IMR-90 (cell line): Measurements from ENCODE around the gene PSEN1. TPM values are rescaled to one million over a fixed set of nuclear protein-coding genes. Genes with fewer than 3 reads are reported as not detected.

Experiments used
- ATAC-seq: fragments of 200-7000 bp; cut with Tn5 transposase; 2 replicates; pipeline ENCODE4 v1.9.1; 2020; ENCODE audit warnings: low read depth, mild to moderate bottlenecking, moderate library complexity
- BruUV-seq: library from RNA; stranded (reverse); fragments of 400-500 nt; replicated peaks from 2 replicates; lab custom pipeline; 2021; lab: Mats Ljungman, UMichigan
- CTCF ChIA-PET: fragments of 300-600 bp; formaldehyde crosslinking; extraction: SDS; loops from one replicate; lab custom pipeline; 2021; ENCODE audit warnings: antibody characterized with exemption; lab: Yijun Ruan, JAX
- POLR2A ChIA-PET: fragments of 300-600 bp; sonication (Branson Sonifier 250); formaldehyde crosslinking; loops from one replicate; lab custom pipeline; 2022; ENCODE audit warnings: antibody characterized with exemption; ENCODE audit not compliant: unreplicated experiment; lab: Charles Lee
- DNase-seq: peaks from one replicate; pipeline ENCODE4 v3.0.0; 2013
- H2AFZ ChIP-seq: replicated peaks from 2 replicates; pipeline ENCODE3; 2013; ENCODE audit warnings: low read length, mild to moderate bottlenecking; ENCODE audit not compliant: poor library complexity
- H2AK5ac ChIP-seq: 2 replicates; pipeline ENCODE4 v1.6.1; 2013; ENCODE audit warnings: low read depth, low read length, inconsistent platforms
- H2AK9ac ChIP-seq: replicated peaks from 2 replicates; pipeline ENCODE3; 2013; ENCODE audit warnings: mild to moderate bottlenecking, low read depth, low read length, moderate library complexity; ENCODE audit not compliant: poor library complexity
- H2BK120ac ChIP-seq: 2 replicates; pipeline ENCODE4 v1.6.1; 2013; ENCODE audit warnings: low read depth, low read length, inconsistent platforms
- H2BK15ac ChIP-seq: 3 replicates; pipeline ENCODE4 v1.6.1; 2013; ENCODE audit warnings: low read depth, low read length, inconsistent platforms
- H2BK20ac ChIP-seq: 2 replicates; pipeline ENCODE4 v1.6.1; 2013; ENCODE audit warnings: low read depth, mild to moderate bottlenecking, inconsistent platforms, low read length, moderate library complexity
- H2BK5ac ChIP-seq: 2 replicates; pipeline ENCODE4 v1.6.1; 2013; ENCODE audit warnings: mild to moderate bottlenecking, low read depth, low read length, inconsistent platforms; ENCODE audit not compliant: poor library complexity, severe bottlenecking
- H3K14ac ChIP-seq: replicated peaks from 2 replicates; pipeline ENCODE4 v1.6.1; 2013; ENCODE audit warnings: low read depth, low read length, inconsistent platforms
- H3K18ac ChIP-seq: 2 replicates; pipeline ENCODE4 v1.6.1; 2013; ENCODE audit warnings: low read depth, low read length, control low read depth
- H3K23ac ChIP-seq: 2 replicates; pipeline ENCODE4 v1.6.1; 2013; ENCODE audit warnings: low read depth, low read length, inconsistent platforms
- H3K27ac ChIP-seq: 2 replicates; pipeline ENCODE4 v1.5.1; 2013; ENCODE audit warnings: mild to moderate bottlenecking, control low read depth, low read length; ENCODE audit not compliant: insufficient read depth
- H3K27me3 ChIP-seq: 2 replicates; pipeline ENCODE4 v1.6.1; 2013; ENCODE audit warnings: low read length; ENCODE audit not compliant: control insufficient read depth, insufficient read depth
- H3K36me3 ChIP-seq: 2 replicates; pipeline ENCODE4 v1.6.1; 2013; ENCODE audit warnings: low read length, mixed read lengths; ENCODE audit not compliant: control insufficient read depth, insufficient read depth
- H3K4ac ChIP-seq: 2 replicates; pipeline ENCODE4 v1.6.1; 2013; ENCODE audit warnings: low read depth, low read length, inconsistent platforms
- H3K4me1 ChIP-seq: 2 replicates; pipeline ENCODE4 v1.6.1; 2013; ENCODE audit warnings: low read length, mixed read lengths; ENCODE audit not compliant: control insufficient read depth, insufficient read depth
- H3K4me2 ChIP-seq: 2 replicates; pipeline ENCODE4 v1.6.1; 2013; ENCODE audit warnings: low read depth, mild to moderate bottlenecking, control low read depth, low read length, moderate library complexity
- H3K4me3 ChIP-seq: 2 replicates; pipeline ENCODE4 v1.5.1; 2013; ENCODE audit warnings: low read depth, mild to moderate bottlenecking, control low read depth, low read length, moderate library complexity; ENCODE audit not compliant: insufficient read depth
- H3K56ac ChIP-seq: 2 replicates; pipeline ENCODE4 v1.6.1; 2013; ENCODE audit warnings: low read length, inconsistent platforms; ENCODE audit not compliant: insufficient read depth; ENCODE audit errors: extremely low read depth
- H3K79me1 ChIP-seq, 2 experiments: 2 replicates each; pipeline ENCODE4 v1.6.1; 2013; ENCODE audit warnings: low read length in 2 of 2, inconsistent platforms in 1 of 2, low read depth in 1 of 2
- H3K9ac ChIP-seq: 2 replicates; pipeline ENCODE4 v1.6.1; 2013; ENCODE audit warnings: low read depth, low read length, control low read depth
- H3K9me1 ChIP-seq: 2 replicates; pipeline ENCODE4 v1.6.1; 2013; ENCODE audit warnings: low read length, inconsistent platforms; ENCODE audit not compliant: insufficient read depth
- H3K9me3 ChIP-seq: 2 replicates; pipeline ENCODE4 v1.6.1; 2013; ENCODE audit warnings: low read length; ENCODE audit not compliant: control insufficient read depth, insufficient read depth
- H4K20me1 ChIP-seq: 2 replicates; pipeline ENCODE4 v1.6.1; 2013; ENCODE audit warnings: low read length, inconsistent platforms; ENCODE audit not compliant: insufficient read depth
- H4K5ac ChIP-seq: 2 replicates; pipeline ENCODE4 v1.6.1; 2013; ENCODE audit warnings: mild to moderate bottlenecking, low read depth, low read length, control low read depth
- H4K8ac ChIP-seq, 2 experiments: 2 replicates each; pipeline ENCODE4 v1.6.1; 2013; ENCODE audit warnings: low read depth in 2 of 2, low read length in 2 of 2, control low read depth in 1 of 2, inconsistent platforms in 1 of 2
- H4K91ac ChIP-seq: 2 replicates; pipeline ENCODE4 v1.6.1; 2013; ENCODE audit warnings: low read depth, low read length, inconsistent platforms; ENCODE audit not compliant: insufficient read depth
- BHLHE40 ChIP-seq: fragments of 150-350 bp; IDR thresholded peaks from 2 replicates; pipeline ENCODE4 v1.6.1; 2016; ENCODE audit warnings: mild to moderate bottlenecking, low read depth, low read length
- FOS ChIP-seq: fragments of 150-350 bp; IDR thresholded peaks from 2 replicates; pipeline ENCODE4 v1.6.1; 2016; ENCODE audit warnings: low read depth, low read length
- MAZ ChIP-seq: IDR thresholded peaks from 2 replicates; pipeline ENCODE4 v1.6.1; 2012; ENCODE audit warnings: low read depth, mild to moderate bottlenecking, low read length, improper control_type of control experiment, moderate library complexity, borderline replicate concordance
- MXI1 ChIP-seq: IDR thresholded peaks from 2 replicates; pipeline ENCODE4 v1.6.1; 2012; ENCODE audit warnings: low read depth, mild to moderate bottlenecking, low read length, moderate library complexity, borderline replicate concordance
- RAD21 ChIP-seq: IDR thresholded peaks from 2 replicates; pipeline ENCODE4 v1.6.1; 2012; ENCODE audit warnings: low read length, improper control_type of control experiment
- RFX5 ChIP-seq: IDR thresholded peaks from 2 replicates; pipeline ENCODE4 v1.8.0; 2012; ENCODE audit warnings: low read depth, mild to moderate bottlenecking, low read length, moderate library complexity
- WGBS, 2 experiments: methylation state at CpG; one replicate each; pipeline versions ENCODE4 v1.1.5 to v1.1.7; 2013; ENCODE audit warnings: missing lambda C conversion rate in 2 of 2; ENCODE audit not compliant: insufficient read length in 1 of 2; ENCODE audit errors: extremely low coverage in 2 of 2; 5-methylcytosine and 5-hydroxymethylcytosine counted together
- dilution Hi-C: fragments of 300-500 bp; cut with HindIII; formaldehyde crosslinking; loops from one replicate; pipeline ENCODE4 v1.14.3; 2018; ENCODE audit warnings: low sequenced_read_pairs; ENCODE audit not compliant: unreplicated experiment
- in situ Hi-C: fragments of 300-500 bp; cut with MboI; formaldehyde crosslinking; loops from 3 replicates; pipeline ENCODE4 v1.14.3; 2019; ENCODE audit warnings: low sequenced_read_pairs, inconsistent platforms, mixed read lengths
- intact Hi-C: fragments of 100-400 bp; cut with micrococcal nuclease; formaldehyde crosslinking; loops from 2 replicates; pipeline ENCODE4 v1.10.0; 2022
- polyA plus RNA-seq, 3 experiments: library from polyadenylated mRNA; depleted of rRNA; stranded (reverse); fragments of >200 nt; gene quantifications; 2 replicates each; pipeline ENCODE4 v1.2.3, GENCODE V29; 2012; ENCODE audit warnings: low replicate concordance in 1 of 3
- total RNA-seq: library from RNA; depleted of rRNA; stranded (reverse); fragments of >200 nt; gene quantifications from 2 replicates; pipeline ENCODE4 v1.2.3, GENCODE V29; 2012
- TF ChIP-seq, protein P1 (sequence below): fragments of 150-350 bp; IDR thresholded peaks from 2 replicates; pipeline ENCODE4 v1.6.1; 2017; ENCODE audit warnings: mild to moderate bottlenecking, antibody characterized with exemption, low read length, low read depth
- TF ChIP-seq, protein P2 (sequence below): fragments of 150-350 bp; IDR thresholded peaks from 2 replicates; pipeline ENCODE4 v1.6.1; 2016; ENCODE audit warnings: low read depth, mild to moderate bottlenecking, low read length, moderate library complexity, borderline replicate concordance

PSEN1 gene
- total and polyA plus RNA-seq, 2 of the 4 experiments (the other 2 are of a cell fraction) = 14.8 to 62.7 TPM

DNA sequence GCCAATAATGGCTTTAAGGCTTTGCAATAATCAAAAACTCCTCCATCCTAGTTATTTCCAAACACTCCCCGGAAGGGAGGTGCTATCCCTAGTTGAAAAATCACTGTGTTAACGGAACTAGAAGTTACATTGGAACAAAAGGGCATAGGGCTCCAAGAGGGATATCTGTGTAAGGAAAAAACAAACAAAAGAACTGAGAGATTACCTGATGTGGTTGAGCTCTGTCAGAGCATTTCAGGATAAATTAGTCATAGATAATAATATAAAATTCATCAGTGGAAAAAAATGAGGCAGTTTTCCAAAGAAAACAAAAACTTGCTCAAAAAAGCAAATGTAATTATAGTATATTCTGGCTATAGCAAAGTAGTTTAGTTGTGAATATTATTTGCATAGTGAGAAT lies 73.6 kb downstream of the PSEN1 start:
- ChIA-PET CTCF (no interaction called here), POLR2A (no interaction called here)
- Histone ChIP-seq H4K20me1 (no peaks in the 10 kb centered on the region; the same call in 1 of the 2 replicates), H4K91ac (no peak overlapping the region), H2BK5ac (no peak overlapping the region), H3K23ac (no peak overlapping the region), H3K56ac (no peak overlapping the region), H3K4me1 (peaks cover 4% of the 10 kb centered on the region), H3K79me1 (peaks cover 0 to 9% of the 10 kb centered on the region in 2 experiments; a peak in 1 of 4 replicates), H4K8ac (no peak overlapping the region), H3K27me3 (no peaks in the 10 kb centered on the region), H2AK5ac (no peak overlapping the region), H3K18ac (no peak overlapping the region), H3K14ac (no peak overlapping the region), H3K4me3 (no peak overlapping the region), H3K4me2 (no peak overlapping the region; the same call in 1 of the 2 replicates), H3K4ac (no peak overlapping the region), H3K36me3 (peaks cover 42% of the 10 kb centered on the region), H2BK15ac (no peak overlapping the region), H2AFZ (no peak overlapping the region), H2AK9ac (no peak overlapping the region), H2BK20ac (no peak overlapping the region), H3K27ac (no peak overlapping the region), H3K9ac (no peak overlapping the region), H4K5ac (no peak overlapping the region), H3K9me3 (peaks cover 2% of the 10 kb centered on the region; the same call in 1 of the 2 replicates), H2BK120ac (no peak overlapping the region), H3K9me1 (no peaks in the 10 kb centered on the region; the same call in 1 of the 2 replicates)
- peak; percentile 67 for DNase-seq
- WGBS, 2 experiments = no CpG with 5 or more reads among the region's 2 CpGs
- intact Hi-C loops (no loop called here), dilution Hi-C loops (no loop called here), in situ Hi-C loops (no loop called here)
- TF ChIP-seq FOS (no peak), RFX5 (no peak), BHLHE40 (no peak), MXI1 (no peak), RAD21 (no peak), MAZ (no peak)
- TF ChIP-seq, protein P1, sequence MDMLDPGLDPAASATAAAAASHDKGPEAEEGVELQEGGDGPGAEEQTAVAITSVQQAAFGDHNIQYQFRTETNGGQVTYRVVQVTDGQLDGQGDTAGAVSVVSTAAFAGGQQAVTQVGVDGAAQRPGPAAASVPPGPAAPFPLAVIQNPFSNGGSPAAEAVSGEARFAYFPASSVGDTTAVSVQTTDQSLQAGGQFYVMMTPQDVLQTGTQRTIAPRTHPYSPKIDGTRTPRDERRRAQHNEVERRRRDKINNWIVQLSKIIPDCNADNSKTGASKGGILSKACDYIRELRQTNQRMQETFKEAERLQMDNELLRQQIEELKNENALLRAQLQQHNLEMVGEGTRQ = no peak
- TF ChIP-seq, protein P2, sequence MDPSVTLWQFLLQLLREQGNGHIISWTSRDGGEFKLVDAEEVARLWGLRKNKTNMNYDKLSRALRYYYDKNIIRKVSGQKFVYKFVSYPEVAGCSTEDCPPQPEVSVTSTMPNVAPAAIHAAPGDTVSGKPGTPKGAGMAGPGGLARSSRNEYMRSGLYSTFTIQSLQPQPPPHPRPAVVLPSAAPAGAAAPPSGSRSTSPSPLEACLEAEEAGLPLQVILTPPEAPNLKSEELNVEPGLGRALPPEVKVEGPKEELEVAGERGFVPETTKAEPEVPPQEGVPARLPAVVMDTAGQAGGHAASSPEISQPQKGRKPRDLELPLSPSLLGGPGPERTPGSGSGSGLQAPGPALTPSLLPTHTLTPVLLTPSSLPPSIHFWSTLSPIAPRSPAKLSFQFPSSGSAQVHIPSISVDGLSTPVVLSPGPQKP = no peak
- BruUV-seq = no TSS peak
- ATAC-seq = peak; percentile 48
